Measurements from ENCODE around the gene ARID5A. TPM values are rescaled to one million over a fixed set of nuclear protein-coding genes. Genes with fewer than 3 reads are reported as not detected.

The ARID5A gene, protein sequence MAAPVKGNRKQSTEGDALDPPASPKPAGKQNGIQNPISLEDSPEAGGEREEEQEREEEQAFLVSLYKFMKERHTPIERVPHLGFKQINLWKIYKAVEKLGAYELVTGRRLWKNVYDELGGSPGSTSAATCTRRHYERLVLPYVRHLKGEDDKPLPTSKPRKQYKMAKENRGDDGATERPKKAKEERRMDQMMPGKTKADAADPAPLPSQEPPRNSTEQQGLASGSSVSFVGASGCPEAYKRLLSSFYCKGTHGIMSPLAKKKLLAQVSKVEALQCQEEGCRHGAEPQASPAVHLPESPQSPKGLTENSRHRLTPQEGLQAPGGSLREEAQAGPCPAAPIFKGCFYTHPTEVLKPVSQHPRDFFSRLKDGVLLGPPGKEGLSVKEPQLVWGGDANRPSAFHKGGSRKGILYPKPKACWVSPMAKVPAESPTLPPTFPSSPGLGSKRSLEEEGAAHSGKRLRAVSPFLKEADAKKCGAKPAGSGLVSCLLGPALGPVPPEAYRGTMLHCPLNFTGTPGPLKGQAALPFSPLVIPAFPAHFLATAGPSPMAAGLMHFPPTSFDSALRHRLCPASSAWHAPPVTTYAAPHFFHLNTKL
- total RNA-seq = 10 to 100 TPM; 11.0 to 13.1 TPM

DNA sequence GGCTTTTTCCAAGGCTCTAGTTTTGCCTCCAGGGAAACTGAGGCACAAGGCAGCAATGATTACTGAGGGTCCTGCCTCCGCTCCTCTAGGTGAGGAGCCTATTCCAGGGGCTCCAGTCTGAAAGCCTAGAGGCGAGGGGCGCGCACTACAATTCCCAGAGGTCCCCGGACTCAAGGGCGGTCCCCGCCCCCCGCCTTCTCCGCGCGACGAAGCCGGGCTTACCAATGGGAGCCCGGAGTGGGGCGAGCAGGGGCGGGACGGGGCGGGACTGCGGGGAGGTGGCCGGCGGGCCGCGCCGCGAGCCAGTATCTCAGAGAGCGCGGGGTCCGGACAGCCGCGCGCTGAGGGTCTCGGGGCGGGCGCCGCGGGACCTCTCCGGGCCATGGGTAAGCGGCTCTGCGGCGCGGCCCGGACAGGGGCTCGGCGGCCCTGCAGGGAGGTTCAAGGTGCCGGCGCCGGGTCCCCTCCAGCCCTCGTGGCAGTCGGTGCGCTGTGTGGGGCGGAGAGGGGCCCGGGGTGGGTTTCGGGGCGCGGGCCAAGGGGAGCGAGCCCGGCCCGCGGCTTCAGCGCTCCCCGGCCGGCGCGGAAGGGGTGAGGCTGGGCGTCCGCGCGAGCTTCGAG is at the start of gene ARID5A:
Gene ARID5A, plus strand, starts transcription at position 308 of the 621 bp plus-strand sequence. Its CDS starts 75 bp downstream, at position 383.

DNA sequence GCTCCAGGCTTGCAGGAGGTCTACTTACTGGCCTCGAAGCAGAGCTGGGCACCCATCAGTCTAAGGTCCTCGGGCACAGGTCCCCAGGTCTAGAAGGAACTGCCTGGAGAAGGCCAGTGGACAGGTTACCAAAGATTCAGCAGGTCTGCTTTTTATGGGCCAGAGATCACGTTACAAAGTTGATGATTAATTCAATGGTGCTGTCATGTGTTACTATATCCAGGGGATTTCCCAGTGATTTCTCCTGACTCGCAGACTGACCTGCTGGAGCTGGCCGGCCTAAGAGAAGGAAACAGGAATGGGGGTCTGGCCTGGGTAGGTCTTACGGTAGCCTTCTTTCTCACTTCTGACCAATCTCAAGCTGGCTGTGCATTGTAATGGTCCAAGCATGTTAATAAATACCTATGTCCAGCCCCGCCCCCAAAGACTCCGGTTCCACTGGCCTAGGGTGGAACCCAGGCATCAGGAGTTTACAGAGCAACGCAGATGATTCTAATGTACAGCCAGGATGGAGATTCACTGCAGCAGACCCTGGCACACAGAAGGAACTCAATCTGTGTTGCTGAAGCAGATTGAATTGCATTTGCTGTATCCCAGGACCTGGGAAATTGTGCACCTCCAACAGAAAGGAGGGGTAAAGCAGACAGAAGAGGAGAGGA is 31.2 kb upstream of the ARID5A start, which contains the start of gene NEURL3:
Gene NEURL3, minus strand, starts transcription at position 127 of the 659 bp plus-strand sequence. Its CDS starts 71 bp downstream, at position 56.

Other genes starting within 250 kb of the ARID5A start
- gene SNRNP200, start 231.2 kb upstream of the ARID5A start, total RNA-seq = 10 to 100 TPM; 35.4 to 62.9 TPM
- gene ITPRIPL1, start 211.4 kb upstream of the ARID5A start, total RNA-seq = 10 to 100 TPM in 1 of 2 donors, under 1 TPM in 1; under 0.01 to 12.0 TPM
- gene NCAPH, start 201.0 kb upstream of the ARID5A start, total RNA-seq = 10 to 100 TPM; 17.6 to 34.0 TPM
- under 1 TPM; under 0.01 to 0.34 TPM for gene NEURL3, start 31.4 kb upstream of the ARID5A start, total RNA-seq
- gene KANSL3, start 101.6 kb downstream of the ARID5A start, total RNA-seq = 10 to 100 TPM; 32.0 to 34.1 TPM
- under 1 TPM in 1 of 2 donors, not detected in 1; under 0.01 TPM for gene FER1L5, start 106.0 kb downstream of the ARID5A start, total RNA-seq
- 10 to 100 TPM; 12.7 to 15.0 TPM for gene LMAN2L, start 203.3 kb downstream of the ARID5A start, total RNA-seq
- gene CNNM4, start 224.2 kb downstream of the ARID5A start, total RNA-seq = 10 to 100 TPM in 1 of 2 donors, 1 to 10 TPM in 1; 7.2 to 11.0 TPM